ENCODE measurements around the gene ABHD12B.

DNA sequence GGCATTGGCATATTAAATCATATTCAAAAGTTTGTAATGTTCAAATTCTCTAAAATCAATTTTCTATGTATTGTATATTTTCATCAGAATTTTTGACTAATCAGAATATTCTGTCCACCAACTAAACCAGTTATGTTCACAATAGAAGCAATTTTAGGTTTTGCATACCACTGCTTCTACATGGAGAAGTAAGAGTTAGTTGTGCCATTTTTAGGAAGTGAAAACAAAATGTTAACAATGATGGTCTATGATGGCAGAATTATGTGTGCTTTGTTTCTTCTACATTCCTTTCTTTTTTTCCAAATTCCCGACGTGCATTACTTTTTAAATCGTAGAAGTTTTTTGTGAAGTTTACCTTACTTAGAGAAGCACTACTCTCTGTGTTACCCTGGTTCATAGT is 29.5 kb downstream of the ABHD12B start:
- TF ChIP-seq STAT5B (CRISPR knock-in tag; IDR thresholded peaks at IDR 0.05), result no peak
- no peak for TF ChIP-seq ZNF232 (CRISPR knock-in tag; IDR thresholded peaks at IDR 0.05)
- TF ChIP-seq TARDBP (IDR thresholded peaks at IDR 0.05), result no peak
- no peak for TF ChIP-seq RNF2 (IDR thresholded peaks at IDR 0.05)
- no peak for TF ChIP-seq MCM7 (IDR thresholded peaks at IDR 0.05)
- TF ChIP-seq, protein P1, sequence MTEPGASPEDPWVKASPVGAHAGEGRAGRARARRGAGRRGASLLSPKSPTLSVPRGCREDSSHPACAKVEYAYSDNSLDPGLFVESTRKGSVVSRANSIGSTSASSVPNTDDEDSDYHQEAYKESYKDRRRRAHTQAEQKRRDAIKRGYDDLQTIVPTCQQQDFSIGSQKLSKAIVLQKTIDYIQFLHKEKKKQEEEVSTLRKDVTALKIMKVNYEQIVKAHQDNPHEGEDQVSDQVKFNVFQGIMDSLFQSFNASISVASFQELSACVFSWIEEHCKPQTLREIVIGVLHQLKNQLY (CRISPR knock-in tag; conservative IDR thresholded peaks at IDR 0.05), result no peak
- TF ChIP-seq, protein P2, sequence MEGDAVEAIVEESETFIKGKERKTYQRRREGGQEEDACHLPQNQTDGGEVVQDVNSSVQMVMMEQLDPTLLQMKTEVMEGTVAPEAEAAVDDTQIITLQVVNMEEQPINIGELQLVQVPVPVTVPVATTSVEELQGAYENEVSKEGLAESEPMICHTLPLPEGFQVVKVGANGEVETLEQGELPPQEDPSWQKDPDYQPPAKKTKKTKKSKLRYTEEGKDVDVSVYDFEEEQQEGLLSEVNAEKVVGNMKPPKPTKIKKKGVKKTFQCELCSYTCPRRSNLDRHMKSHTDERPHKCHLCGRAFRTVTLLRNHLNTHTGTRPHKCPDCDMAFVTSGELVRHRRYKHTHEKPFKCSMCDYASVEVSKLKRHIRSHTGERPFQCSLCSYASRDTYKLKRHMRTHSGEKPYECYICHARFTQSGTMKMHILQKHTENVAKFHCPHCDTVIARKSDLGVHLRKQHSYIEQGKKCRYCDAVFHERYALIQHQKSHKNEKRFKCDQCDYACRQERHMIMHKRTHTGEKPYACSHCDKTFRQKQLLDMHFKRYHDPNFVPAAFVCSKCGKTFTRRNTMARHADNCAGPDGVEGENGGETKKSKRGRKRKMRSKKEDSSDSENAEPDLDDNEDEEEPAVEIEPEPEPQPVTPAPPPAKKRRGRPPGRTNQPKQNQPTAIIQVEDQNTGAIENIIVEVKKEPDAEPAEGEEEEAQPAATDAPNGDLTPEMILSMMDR (IDR thresholded peaks at IDR 0.05 in 2 of 3, conservative IDR thresholded peaks at IDR 0.05 in 1 of 3; ENCODE audit: insufficient read depth in 2 of 3, low read depth in 1 of 3, low read length in 3 of 3), result no peak
- TF ChIP-seq ZNF140 (CRISPR knock-in tag; IDR thresholded peaks at IDR 0.05), result no peak
- TF ChIP-seq NCOA2 (IDR thresholded peaks at IDR 0.05; ENCODE audit: partially characterized antibody in 2 of 2), result no peak
